Stomach (tissue), 4 donors: Measurements from ENCODE around the gene CERS5.

Source experiments
- CTCF ChIP-seq, 7 experiments: fragments of 450-650 bp in 4 of 7; fragments of 200-600 bp in 3 of 7; sonication (generic) in 3 of 7; IDR thresholded peaks; one replicate each; pipeline ENCODE4 v1.5.1; 2016 to 2019; ENCODE audit warnings: antibody characterized with exemption in 7 of 7, control low read depth in 2 of 7, mild to moderate bottlenecking in 1 of 7
- POLR2A ChIP-seq, 4 donors: fragments of 450-650 bp; IDR thresholded peaks; one replicate each; pipeline ENCODE4 v1.6.1; 2016; ENCODE audit warnings: antibody characterized with exemption in 4 of 4, control low read depth in 2 of 4, mild to moderate bottlenecking in 1 of 4, moderate library complexity in 1 of 4

GRCh38 chr12:50200552-50201273, 33.5 kb upstream of the CERS5 start:
- no peak for TF ChIP-seq CTCF (IDR thresholded peaks at IDR 0.05)
- TF ChIP-seq POLR2A (IDR thresholded peaks at IDR 0.05), result no peak
